ENCODE results near the gene ASTN2.

DNA sequence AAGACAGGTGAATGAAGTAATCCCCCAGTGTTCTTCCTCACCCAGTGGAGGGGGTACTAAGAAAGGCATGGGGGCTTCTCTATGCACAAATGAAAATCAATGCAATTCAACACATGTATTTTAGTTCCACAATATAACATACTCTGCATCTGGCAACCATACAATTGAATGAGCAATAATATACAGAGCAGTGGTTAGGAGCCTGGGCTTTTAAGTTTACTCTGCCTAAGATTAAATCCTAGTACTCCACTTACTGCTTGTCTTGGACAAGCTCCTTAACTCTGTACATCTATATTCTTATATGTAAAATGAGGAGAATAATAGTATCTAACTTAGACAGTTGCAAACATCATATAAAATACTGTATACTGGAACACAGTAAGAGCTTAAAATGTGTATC is 923.2 kb downstream of the ASTN2 start:
- TF ChIP-seq, protein P1, sequence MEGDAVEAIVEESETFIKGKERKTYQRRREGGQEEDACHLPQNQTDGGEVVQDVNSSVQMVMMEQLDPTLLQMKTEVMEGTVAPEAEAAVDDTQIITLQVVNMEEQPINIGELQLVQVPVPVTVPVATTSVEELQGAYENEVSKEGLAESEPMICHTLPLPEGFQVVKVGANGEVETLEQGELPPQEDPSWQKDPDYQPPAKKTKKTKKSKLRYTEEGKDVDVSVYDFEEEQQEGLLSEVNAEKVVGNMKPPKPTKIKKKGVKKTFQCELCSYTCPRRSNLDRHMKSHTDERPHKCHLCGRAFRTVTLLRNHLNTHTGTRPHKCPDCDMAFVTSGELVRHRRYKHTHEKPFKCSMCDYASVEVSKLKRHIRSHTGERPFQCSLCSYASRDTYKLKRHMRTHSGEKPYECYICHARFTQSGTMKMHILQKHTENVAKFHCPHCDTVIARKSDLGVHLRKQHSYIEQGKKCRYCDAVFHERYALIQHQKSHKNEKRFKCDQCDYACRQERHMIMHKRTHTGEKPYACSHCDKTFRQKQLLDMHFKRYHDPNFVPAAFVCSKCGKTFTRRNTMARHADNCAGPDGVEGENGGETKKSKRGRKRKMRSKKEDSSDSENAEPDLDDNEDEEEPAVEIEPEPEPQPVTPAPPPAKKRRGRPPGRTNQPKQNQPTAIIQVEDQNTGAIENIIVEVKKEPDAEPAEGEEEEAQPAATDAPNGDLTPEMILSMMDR (IDR thresholded peaks at IDR 0.05; ENCODE audit: borderline replicate concordance, extremely low read depth, low read length, poor library complexity, severe bottlenecking): no peak
- TF ChIP-seq EZH2 (IDR thresholded peaks at IDR 0.05; ENCODE audit: borderline replicate concordance, low read depth, low read length, severe bottlenecking): no peak

Measured in DND-41 (cell line).